GM19452 (cell line): ENCODE data around the gene BCAM.
"Not testable (repeated sequence)": the region's sequence is repeated elsewhere in the genome, so short reads cannot be mapped to it uniquely, and the experiment has no call there.

Source experiments
- ATAC-seq: cut with Tn5 transposase; IDR thresholded peaks from one replicate; pipeline ENCODE4 v1.9.1; 2021; ENCODE audit not compliant: unreplicated experiment

Gene BCAM

GRCh38 chr19:44848036-44848811 is 39.3 kb downstream of the BCAM start:
- no peak for ATAC-seq

- no peak for ATAC-seq
Observed at GRCh38 chr19:44848812-44849447, 40.0 kb downstream of the BCAM start.

GRCh38 chr19:44850641-44851109 is 41.8 kb downstream of the BCAM start:
- ATAC-seq: no peak

GRCh38 chr19:44851427-44851826 is 42.5 kb downstream of the BCAM start:
- no peak for ATAC-seq

GRCh38 chr19:44855606-44856005 is 46.7 kb downstream of the BCAM start:
- ATAC-seq: no peak

GRCh38 chr19:44856421-44857083 is 47.6 kb downstream of the BCAM start:
- ATAC-seq: no peak

GRCh38 chr19:44857837-44858236 is 48.9 kb downstream of the BCAM start:
- ATAC-seq: no peak

- ATAC-seq: not testable (repeated sequence)
Observed at GRCh38 chr19:44861576-44861975, 52.7 kb downstream of the BCAM start.

GRCh38 chr19:44863990-44864389 is 55.1 kb downstream of the BCAM start:
- ATAC-seq: no peak

GRCh38 chr19:44865196-44865767 is 56.4 kb downstream of the BCAM start:
- no peak for ATAC-seq

GRCh38 chr19:44866664-44867063 is 57.8 kb downstream of the BCAM start:
- no peak for ATAC-seq

GRCh38 chr19:44867578-44867977 is 58.7 kb downstream of the BCAM start:
- ATAC-seq: no peak

GRCh38 chr19:44869733-44870470 is 61.0 kb downstream of the BCAM start:
- no peak for ATAC-seq
